Neuron (in vitro differentiated cells): ENCODE results near the gene MYO1E.
"Not testable (repeated sequence)": the region's sequence is repeated elsewhere in the genome, so short reads cannot be mapped to it uniquely, and the experiment has no call there.

Experiments
- H2AFZ ChIP-seq: one replicate; pipeline ENCODE4 v1.6.1; 2013; ENCODE audit warnings: low read depth, mild to moderate bottlenecking, inconsistent platforms, low read length, moderate library complexity
- H3K27me3 ChIP-seq: one replicate; pipeline ENCODE4 v1.6.1; 2013; ENCODE audit warnings: low read length; ENCODE audit not compliant: insufficient read depth
- H3K36me3 ChIP-seq: one replicate; pipeline ENCODE4 v1.6.1; 2013; ENCODE audit warnings: low read length; ENCODE audit not compliant: insufficient read depth
- H3K4me1 ChIP-seq: one replicate; pipeline ENCODE4 v1.6.1; 2013; ENCODE audit warnings: low read length; ENCODE audit not compliant: insufficient read depth
- H3K4me3 ChIP-seq: 2 replicates; pipeline ENCODE4 v1.5.1; 2013; ENCODE audit warnings: mild to moderate bottlenecking, low read length, moderate library complexity
- H3K9me3 ChIP-seq: one replicate; pipeline ENCODE4 v1.6.1; 2013; ENCODE audit warnings: low read length

Gene MYO1E

DNA sequence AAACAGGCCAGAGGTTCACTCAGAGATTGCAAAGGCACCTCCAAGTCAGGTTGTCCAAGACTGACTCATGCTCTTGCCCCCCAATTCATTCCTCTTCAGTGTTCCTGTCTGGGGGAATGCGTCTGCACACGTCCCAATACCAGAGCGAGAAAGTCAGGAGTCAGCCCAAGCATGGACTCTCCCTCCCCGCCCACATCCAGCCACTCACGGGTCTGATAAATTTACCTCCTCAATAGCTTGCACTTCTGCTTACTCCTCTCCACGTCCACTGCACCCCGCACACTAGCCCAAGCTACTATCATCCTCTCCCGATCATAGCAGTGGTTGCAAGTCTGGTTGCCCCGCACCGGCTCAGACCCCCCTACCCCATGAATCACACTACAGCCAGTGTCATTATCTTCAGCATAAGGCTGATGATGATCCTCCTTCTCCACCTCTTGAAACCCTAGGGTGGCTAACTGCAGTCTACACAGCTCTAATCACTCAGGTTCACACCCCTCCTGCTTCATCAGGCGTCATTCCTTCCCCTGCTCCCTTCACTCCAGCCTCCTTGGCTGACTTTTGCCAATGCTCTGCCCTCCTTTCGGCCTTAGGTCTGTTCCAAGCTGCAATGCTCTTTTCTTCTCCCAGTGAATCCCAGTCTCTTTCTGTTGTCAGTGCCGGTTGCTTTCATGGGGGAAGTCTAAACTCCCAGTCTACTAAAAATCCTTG lies 27.6 kb upstream of the MYO1E start:
- Histone ChIP-seq H3K36me3 (no peaks in the 10 kb centered on the region), H3K4me3 (no peak overlapping the region), H3K27me3 (no peaks in the 10 kb centered on the region), H3K9me3 (no peaks in the 10 kb centered on the region), H2AFZ (no peak overlapping the region), H3K4me1 (peaks cover 8% of the 10 kb centered on the region)

- peaks cover 8% of the 10 kb centered on the region for H3K4me1 ChIP-seq
- no peak overlapping the region for H2AFZ ChIP-seq
- H3K27me3 ChIP-seq = no peaks in the 10 kb centered on the region
- H3K36me3 ChIP-seq = no peaks in the 10 kb centered on the region
- H3K9me3 ChIP-seq = no peaks in the 10 kb centered on the region
- H3K4me3 ChIP-seq = no peak overlapping the region
Measured at GRCh38 chr15:59399465-59400102, 26.9 kb upstream of the MYO1E start.

DNA sequence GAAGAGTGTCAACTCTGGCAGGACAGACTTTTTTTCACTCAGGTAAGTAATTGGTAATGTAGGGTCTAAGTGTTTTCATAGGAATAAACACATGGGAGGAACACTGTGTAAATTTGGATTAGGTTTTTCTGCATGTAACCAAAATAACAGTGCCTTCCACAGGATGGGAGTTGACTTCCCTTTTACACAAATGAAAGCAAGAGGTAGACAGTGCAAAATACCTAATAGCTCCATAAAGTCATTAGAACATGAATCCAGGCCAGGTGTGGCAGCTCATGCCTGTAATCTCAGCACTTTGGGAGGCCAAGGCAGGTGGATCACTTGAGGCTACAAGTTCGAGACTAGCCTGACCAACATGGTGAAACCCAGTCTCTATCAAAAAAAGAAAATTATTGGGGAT lies 25.5 kb upstream of the MYO1E start:
- Histone ChIP-seq H3K4me3 (no peak overlapping the region), H3K36me3 (no peaks in the 10 kb centered on the region), H3K4me1 (peaks cover 8% of the 10 kb centered on the region), H3K9me3 (no peaks in the 10 kb centered on the region), H3K27me3 (no peaks in the 10 kb centered on the region), H2AFZ (no peak overlapping the region)

GRCh38 chr15:59396679-59397078 lies 24.0 kb upstream of the MYO1E start:
- Histone ChIP-seq H3K36me3 (no peaks in the 10 kb centered on the region), H3K27me3 (no peaks in the 10 kb centered on the region), H3K4me3 (no peak overlapping the region), H3K4me1 (peaks cover 2% of the 10 kb centered on the region), H2AFZ (no peak overlapping the region), H3K9me3 (no peaks in the 10 kb centered on the region)

GRCh38 chr15:59396211-59396610 lies 23.5 kb upstream of the MYO1E start:
- Histone ChIP-seq H3K4me1 (no peaks in the 10 kb centered on the region), H3K9me3 (no peaks in the 10 kb centered on the region), H3K27me3 (no peaks in the 10 kb centered on the region), H2AFZ (no peak overlapping the region), H3K4me3 (no peak overlapping the region), H3K36me3 (no peaks in the 10 kb centered on the region)

DNA sequence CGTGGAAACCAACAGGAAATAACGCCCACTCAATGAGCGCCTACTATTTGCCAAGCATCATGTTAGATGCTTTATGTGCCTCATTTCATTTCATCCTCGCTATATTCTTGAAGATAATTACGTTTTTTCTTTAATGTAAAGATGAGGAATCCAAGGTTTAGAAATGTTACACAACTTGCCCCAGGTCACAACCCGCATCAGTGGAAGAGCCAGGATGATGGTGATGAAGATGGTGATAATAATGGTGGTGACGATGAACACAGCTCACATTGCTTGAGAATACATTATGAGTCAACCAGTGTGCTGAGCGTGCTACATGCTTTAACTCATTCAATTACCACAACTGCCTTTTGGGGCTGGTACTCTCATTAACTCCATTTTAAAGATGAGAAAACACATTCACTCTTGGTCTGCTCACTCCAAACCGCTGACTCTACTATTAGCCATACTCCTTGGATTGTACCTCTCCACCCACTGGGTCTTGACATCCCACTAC lies 21.5 kb upstream of the MYO1E start:
- Histone ChIP-seq H3K4me3 (no peak overlapping the region), H3K9me3 (no peaks in the 10 kb centered on the region), H2AFZ (no peak overlapping the region), H3K27me3 (no peaks in the 10 kb centered on the region), H3K36me3 (no peaks in the 10 kb centered on the region), H3K4me1 (no peaks in the 10 kb centered on the region)

GRCh38 chr15:59392299-59392698 lies 19.6 kb upstream of the MYO1E start:
- H3K27me3 ChIP-seq = no peaks in the 10 kb centered on the region
- H3K9me3 ChIP-seq = no peaks in the 10 kb centered on the region
- no peak overlapping the region for H3K4me3 ChIP-seq
- no peaks in the 10 kb centered on the region for H3K4me1 ChIP-seq
- no peaks in the 10 kb centered on the region for H3K36me3 ChIP-seq
- no peak overlapping the region for H2AFZ ChIP-seq

DNA sequence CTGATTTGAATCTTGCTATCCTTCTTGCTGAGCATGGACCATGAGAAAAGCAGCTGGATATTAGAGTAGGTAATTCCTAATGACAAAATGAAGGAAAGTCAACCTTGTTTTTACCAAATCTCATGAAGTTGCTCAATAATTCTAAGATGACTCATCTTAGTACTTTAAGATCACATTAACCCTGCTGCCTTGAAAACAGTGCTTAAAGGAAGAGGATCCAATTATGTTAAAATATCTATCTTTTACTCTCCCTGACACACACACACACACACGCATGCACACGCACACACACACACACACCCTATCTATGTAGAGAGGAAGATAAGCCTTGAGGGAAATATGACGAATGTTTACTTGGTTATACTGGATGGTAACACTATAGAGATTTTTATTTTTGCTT lies 16.0 kb upstream of the MYO1E start:
- Histone ChIP-seq H3K4me1 (no peaks in the 10 kb centered on the region), H3K9me3 (no peaks in the 10 kb centered on the region), H3K4me3 (no peak overlapping the region), H2AFZ (no peak overlapping the region), H3K27me3 (no peaks in the 10 kb centered on the region), H3K36me3 (no peaks in the 10 kb centered on the region)

DNA sequence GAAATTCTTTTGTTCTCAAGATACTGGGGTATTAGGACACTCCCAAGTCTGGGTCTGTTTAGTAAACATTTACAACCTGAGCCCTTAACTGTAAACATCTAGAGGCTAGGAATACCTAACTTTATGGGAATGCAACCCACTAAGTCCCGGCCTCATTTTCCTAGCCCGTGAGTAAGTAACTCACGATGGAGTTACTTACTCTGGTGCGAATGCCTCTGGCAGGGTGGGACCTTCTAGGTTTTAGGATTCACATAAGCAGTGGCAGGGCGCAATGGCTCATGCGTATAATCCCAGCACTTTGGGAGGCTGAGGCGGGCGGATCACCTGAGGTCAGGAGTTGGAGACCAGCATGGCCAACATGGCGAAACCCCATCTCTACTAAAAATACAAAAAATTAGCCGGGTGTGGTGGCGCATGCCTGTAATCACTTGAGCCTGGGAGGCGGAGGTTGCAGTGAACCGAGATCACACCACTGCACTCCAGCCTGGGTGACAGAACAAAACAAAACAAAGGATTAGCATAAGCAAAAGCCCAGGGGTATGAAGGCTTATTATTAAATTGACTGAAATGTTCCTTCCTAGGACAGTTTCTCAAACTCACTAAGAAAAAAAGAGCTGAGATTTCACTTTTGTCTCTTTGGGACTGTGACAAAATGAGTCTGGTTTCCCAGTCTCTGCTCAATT lies 14.7 kb upstream of the MYO1E start:
- not testable (repeated sequence) for H3K36me3 ChIP-seq, H3K4me1 ChIP-seq, H3K4me3 ChIP-seq, H2AFZ ChIP-seq, H3K27me3 ChIP-seq, H3K9me3 ChIP-seq

DNA sequence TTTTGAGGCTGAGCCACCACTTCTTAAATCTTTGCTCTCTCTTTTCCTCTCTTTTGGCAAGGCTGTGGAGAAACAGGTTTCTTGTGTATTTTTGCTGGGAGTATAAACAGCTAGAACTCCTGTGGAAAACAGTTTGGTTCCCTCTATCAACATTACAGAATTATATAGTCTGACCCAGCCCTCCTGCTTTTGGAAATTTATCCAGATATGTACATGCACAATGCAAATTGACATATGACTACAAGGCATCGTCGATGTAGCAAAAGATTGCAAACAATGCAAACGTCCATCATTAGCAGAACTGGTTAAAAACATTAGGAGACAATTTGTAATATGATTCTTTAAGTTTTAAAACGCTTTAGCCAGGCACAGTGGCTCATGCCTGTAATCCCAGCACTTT lies 12.5 kb upstream of the MYO1E start:
- Histone ChIP-seq H3K36me3 (no peaks in the 10 kb centered on the region), H3K4me1 (peaks cover 7% of the 10 kb centered on the region), H3K4me3 (no peak overlapping the region), H3K27me3 (no peaks in the 10 kb centered on the region), H2AFZ (no peak overlapping the region), H3K9me3 (no peaks in the 10 kb centered on the region)

DNA sequence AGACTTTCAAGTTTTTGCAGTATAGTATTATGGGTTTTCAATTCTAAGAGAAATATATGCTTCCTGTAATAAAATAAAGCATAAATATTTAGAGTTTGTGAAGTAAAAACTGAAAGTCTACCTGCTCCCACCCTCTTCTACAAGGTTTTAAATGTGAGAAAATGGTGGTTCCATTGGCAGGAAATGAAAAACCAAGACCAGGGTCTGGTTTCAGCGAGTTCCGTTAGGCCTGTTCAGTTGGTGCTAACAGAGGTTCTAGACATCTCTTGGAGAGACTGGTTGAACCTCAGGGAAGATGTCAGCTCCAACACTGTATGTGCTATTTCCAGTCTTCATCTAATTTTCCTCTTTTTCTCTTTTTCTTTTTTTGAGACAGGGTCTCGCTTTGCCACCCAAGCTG lies 11.8 kb upstream of the MYO1E start:
- H3K4me1 ChIP-seq = peaks cover 7% of the 10 kb centered on the region
- H3K27me3 ChIP-seq = no peaks in the 10 kb centered on the region
- H3K9me3 ChIP-seq = no peaks in the 10 kb centered on the region
- H3K36me3 ChIP-seq = no peaks in the 10 kb centered on the region
- no peak overlapping the region for H3K4me3 ChIP-seq
- H2AFZ ChIP-seq = no peak overlapping the region

- Histone ChIP-seq H3K36me3 (no peaks in the 10 kb centered on the region), H3K27me3 (no peaks in the 10 kb centered on the region), H3K4me1 (peaks cover 7% of the 10 kb centered on the region), H3K4me3 (no peak overlapping the region), H2AFZ (no peak overlapping the region), H3K9me3 (no peaks in the 10 kb centered on the region)
Measured at GRCh38 chr15:59380902-59381610, 8.4 kb upstream of the MYO1E start.

DNA sequence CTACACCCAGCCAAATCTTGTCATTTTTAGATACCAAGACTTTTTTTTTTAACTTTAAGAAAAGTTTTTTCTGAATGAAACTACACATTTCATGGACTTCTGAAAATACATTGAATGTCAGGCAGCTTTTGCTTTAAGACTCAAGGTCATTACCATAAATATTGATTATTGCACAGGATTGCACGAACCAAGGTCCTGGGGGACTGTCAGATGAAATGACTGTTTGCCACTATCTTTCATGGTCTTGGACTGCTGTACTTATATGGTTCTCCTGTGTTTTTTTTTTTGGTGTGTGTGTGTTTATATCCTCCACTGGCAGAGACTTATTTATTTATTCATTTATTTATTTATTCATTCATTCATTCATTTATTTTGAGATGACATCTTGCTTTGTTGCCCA lies 6.9 kb upstream of the MYO1E start:
- Histone ChIP-seq H3K4me1 (peaks cover 7% of the 10 kb centered on the region), H3K36me3 (no peaks in the 10 kb centered on the region), H3K9me3 (no peaks in the 10 kb centered on the region), H3K4me3 (no peak overlapping the region), H2AFZ (no peak overlapping the region), H3K27me3 (no peaks in the 10 kb centered on the region)
